Measurements from ENCODE around the gene ADGRG4.

Gene ADGRG4

DNA sequence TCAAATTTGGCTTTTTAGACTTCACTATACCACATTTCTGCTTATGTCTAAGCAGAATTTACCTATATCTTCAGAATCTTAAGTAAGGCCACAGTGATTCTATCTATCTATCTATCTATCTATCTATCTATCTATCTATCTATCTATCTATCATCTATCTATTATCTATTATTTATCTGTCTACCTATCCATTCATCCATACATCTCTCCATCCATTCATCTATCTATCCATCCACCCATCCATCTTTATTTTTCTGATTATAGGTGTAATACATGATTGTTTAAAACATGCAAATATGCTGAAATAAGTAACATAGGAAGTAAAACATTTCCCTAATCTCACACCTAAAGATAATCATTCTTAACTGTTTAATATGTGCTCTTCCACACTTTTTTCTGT is 18.8 kb downstream of the ADGRG4 start:
- DNase-seq = no peak
- TF ChIP-seq, protein P1, sequence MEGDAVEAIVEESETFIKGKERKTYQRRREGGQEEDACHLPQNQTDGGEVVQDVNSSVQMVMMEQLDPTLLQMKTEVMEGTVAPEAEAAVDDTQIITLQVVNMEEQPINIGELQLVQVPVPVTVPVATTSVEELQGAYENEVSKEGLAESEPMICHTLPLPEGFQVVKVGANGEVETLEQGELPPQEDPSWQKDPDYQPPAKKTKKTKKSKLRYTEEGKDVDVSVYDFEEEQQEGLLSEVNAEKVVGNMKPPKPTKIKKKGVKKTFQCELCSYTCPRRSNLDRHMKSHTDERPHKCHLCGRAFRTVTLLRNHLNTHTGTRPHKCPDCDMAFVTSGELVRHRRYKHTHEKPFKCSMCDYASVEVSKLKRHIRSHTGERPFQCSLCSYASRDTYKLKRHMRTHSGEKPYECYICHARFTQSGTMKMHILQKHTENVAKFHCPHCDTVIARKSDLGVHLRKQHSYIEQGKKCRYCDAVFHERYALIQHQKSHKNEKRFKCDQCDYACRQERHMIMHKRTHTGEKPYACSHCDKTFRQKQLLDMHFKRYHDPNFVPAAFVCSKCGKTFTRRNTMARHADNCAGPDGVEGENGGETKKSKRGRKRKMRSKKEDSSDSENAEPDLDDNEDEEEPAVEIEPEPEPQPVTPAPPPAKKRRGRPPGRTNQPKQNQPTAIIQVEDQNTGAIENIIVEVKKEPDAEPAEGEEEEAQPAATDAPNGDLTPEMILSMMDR (IDR thresholded peaks at IDR 0.05; ENCODE audit: low read depth, low read length, missing control alignments) = no peak
- Histone ChIP-seq H3K27me3 (replicated peaks) (no peaks in the 10 kb centered on the region), H3K36me3 (replicated peaks) (no peaks in the 10 kb centered on the region), H3K27ac (no peak overlapping the region), H3K4me3 (ENCODE audit: low read depth, low read length) (no peak overlapping the region)
- in situ Hi-C loops (cut with HindIII; ENCODE audit: low pct_ligation_motif_present, low sequenced_read_pairs) = no loop called here

DNA sequence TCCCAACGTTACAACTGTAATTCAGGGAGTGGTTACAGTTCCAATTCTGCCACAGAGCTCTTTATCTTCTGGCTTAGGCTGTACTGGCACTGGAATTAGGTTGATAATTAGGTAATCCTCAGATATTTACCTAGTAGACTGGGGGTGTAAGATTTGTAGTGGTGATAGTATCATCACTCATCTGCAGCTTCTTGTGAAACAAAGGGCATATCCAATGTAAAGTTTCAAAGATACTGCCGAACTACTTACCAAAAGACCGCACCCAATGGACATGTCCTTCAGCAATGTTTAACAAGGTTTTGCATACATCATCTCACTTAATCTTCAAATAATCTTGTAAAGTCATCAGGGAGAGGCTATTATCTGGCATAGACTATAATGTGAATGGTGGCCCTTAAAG is 20.8 kb downstream of the ADGRG4 start:
- no peak overlapping the region for H3K4me3 ChIP-seq (ENCODE audit: low read depth, low read length)
- DNase-seq = no peak
- TF ChIP-seq, protein P1 (IDR thresholded peaks at IDR 0.05; ENCODE audit: low read depth, low read length, missing control alignments) = no peak
- no peak overlapping the region for H3K27ac ChIP-seq
- in situ Hi-C loops (cut with HindIII; ENCODE audit: low pct_ligation_motif_present, low sequenced_read_pairs) = no loop called here
- H3K36me3 ChIP-seq (replicated peaks) = no peaks in the 10 kb centered on the region
- H3K27me3 ChIP-seq (replicated peaks) = no peaks in the 10 kb centered on the region

DNA sequence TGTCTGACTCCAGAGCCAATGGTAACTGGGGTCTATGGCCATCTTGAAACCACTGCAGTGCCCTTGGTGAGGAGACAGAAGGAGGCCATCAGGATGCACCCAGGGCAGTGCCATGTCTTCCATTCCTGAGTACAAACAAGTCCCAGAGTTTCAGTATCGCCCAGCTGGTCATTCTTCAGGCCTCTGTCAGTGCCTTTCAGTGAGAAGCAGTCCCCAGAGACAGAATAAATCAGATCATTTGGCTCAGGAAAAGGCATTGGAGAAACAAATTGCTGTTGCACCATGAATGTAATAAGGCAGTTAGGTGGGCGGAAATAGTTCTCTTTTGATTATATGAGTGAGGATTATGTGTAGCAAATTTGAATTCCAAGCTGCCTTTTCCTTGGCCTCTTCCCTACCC is 21.3 kb downstream of the ADGRG4 start:
- no peak for DNase-seq
- no peaks in the 10 kb centered on the region for H3K27me3 ChIP-seq (replicated peaks)
- no peak overlapping the region for H3K27ac ChIP-seq
- in situ Hi-C loops (cut with HindIII; ENCODE audit: low pct_ligation_motif_present, low sequenced_read_pairs) = no loop called here
- no peak overlapping the region for H3K4me3 ChIP-seq (ENCODE audit: low read depth, low read length)
- no peaks in the 10 kb centered on the region for H3K36me3 ChIP-seq (replicated peaks)
- TF ChIP-seq, protein P1 (IDR thresholded peaks at IDR 0.05; ENCODE audit: low read depth, low read length, missing control alignments) = no peak

DNA sequence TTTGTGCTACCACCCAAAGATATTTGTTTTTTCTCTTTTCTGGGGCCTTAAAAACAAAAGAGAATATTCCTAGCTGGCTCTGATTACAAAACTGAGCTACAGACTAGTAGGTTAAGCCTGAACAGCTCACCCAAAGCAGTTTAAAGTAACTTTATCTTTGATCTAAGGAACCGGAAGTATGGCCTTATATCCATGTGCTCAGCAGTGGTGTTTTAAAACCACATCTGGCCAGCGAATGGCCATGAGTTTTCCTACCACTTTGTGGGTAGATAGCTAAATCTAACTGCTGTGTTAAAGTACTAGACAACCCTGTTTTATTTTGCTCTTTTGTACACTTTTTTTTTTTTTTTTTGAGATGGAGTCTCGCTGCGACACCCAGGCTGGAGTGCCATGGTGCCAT is 24.6 kb downstream of the ADGRG4 start:
- in situ Hi-C loops (cut with HindIII; ENCODE audit: low pct_ligation_motif_present, low sequenced_read_pairs) = no loop called here
- no peak for DNase-seq
- Histone ChIP-seq H3K27me3 (replicated peaks) (no peaks in the 10 kb centered on the region), H3K36me3 (replicated peaks) (no peaks in the 10 kb centered on the region), H3K27ac (no peak overlapping the region), H3K4me3 (ENCODE audit: low read depth, low read length) (no peak overlapping the region)
- TF ChIP-seq, protein P1 (IDR thresholded peaks at IDR 0.05; ENCODE audit: low read depth, low read length, missing control alignments) = no peak

DNA sequence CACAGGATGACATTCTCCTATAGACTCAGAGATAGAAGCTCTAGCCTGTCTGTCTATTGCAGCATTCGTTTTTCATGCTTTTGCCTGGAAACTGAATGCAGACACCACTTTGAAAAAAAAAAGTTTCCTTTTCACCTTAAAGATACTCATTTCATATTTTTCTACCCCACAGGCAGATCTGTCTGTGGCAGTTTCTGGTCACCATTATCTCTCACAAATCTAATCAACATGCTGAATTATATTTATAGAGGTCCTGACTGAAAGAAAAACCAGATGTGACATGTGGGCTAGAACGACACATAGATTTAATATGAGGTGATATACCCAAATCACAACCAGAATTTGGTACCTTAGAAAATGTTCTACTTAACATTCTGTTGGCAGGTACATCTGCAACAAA is 28.2 kb downstream of the ADGRG4 start:
- in situ Hi-C loops (cut with HindIII; ENCODE audit: low pct_ligation_motif_present, low sequenced_read_pairs) = no loop called here
- no peaks in the 10 kb centered on the region for H3K36me3 ChIP-seq (replicated peaks)
- H3K27ac ChIP-seq = no peak overlapping the region
- no peak overlapping the region for H3K4me3 ChIP-seq (ENCODE audit: low read depth, low read length)
- no peaks in the 10 kb centered on the region for H3K27me3 ChIP-seq (replicated peaks)
- DNase-seq = no peak
- TF ChIP-seq, protein P1 (IDR thresholded peaks at IDR 0.05; ENCODE audit: low read depth, low read length, missing control alignments) = no peak

DNA sequence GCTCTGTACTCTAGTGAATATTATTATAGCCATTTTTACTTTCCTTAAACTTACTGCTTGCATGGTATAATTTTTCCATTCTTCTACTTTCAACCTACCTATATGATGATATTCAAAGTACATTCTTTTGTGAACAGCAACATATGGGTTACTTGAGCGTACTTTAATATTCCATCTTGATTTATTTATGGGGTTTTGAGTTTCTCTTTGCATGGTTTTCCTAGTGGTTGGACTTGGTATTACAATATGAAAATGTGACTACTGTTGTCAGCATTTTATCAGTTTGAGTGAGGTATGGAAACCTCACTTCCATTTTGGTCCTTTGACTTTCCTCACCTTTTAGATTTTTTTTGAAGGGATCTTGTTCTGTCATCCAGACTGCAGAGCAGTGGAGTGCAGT is 35.9 kb downstream of the ADGRG4 start:
- H3K27me3 ChIP-seq (replicated peaks) = no peaks in the 10 kb centered on the region
- H3K4me3 ChIP-seq (ENCODE audit: low read depth, low read length) = no peak overlapping the region
- no peak for DNase-seq
- no peaks in the 10 kb centered on the region for H3K36me3 ChIP-seq (replicated peaks)
- TF ChIP-seq, protein P1 (IDR thresholded peaks at IDR 0.05; ENCODE audit: low read depth, low read length, missing control alignments) = no peak
- H3K27ac ChIP-seq = no peak overlapping the region
- in situ Hi-C loops (cut with HindIII; ENCODE audit: low pct_ligation_motif_present, low sequenced_read_pairs) = no loop called here
